ENCODE measurements around the gene RGS14. TPM values are rescaled to one million over a fixed set of nuclear protein-coding genes. Genes with fewer than 3 reads are reported as not detected.

The RGS14 gene
- total RNA-seq, 1 experiment from 2014 or later = 9.4 TPM

- Histone ChIP-seq H3K79me2 (ENCODE audit: insufficient read depth, low read length) (peaks cover 6% of the 10 kb centered on the region), H3K4me3 (replicated peaks in 1 of 2; ENCODE audit: low read depth in 1 of 2, low read length in 2 of 2) (no peak overlapping the region), H3K27me3 (ENCODE audit: insufficient read depth, low read length) (no peaks in the 10 kb centered on the region), H3K27ac (ENCODE audit: low read depth, low read length) (no peak overlapping the region), H3K4me2 (ENCODE audit: low read length) (no peak overlapping the region), H3K36me3 (ENCODE audit: control insufficient read depth in 1 of 2, insufficient read depth in 2 of 2, low read length in 2 of 2) (no peaks in the 10 kb centered on the region), H3K9ac (ENCODE audit: low read length) (no peak overlapping the region), H3K9me3 (ENCODE audit: control insufficient read depth in 1 of 2, insufficient read depth in 1 of 2, low read depth in 1 of 2, low read length in 2 of 2) (peaks cover 0 to 4% of the 10 kb centered on the region in 2 experiments; a peak in 1 of 4 replicates), H3K4me1 (ENCODE audit: control insufficient read depth in 1 of 2, insufficient read depth in 2 of 2, low read length in 2 of 2) (peaks cover 4 to 12% of the 10 kb centered on the region in 2 experiments; a peak in 2 of 4 replicates), H4K20me1 (ENCODE audit: insufficient read depth) (no peaks in the 10 kb centered on the region), H3K9me2 (ENCODE audit: insufficient read depth) (no peaks in the 10 kb centered on the region), H2AFZ (ENCODE audit: low read depth, low read length, poor library complexity, severe bottlenecking) (no peak overlapping the region)
- ChIA-PET POLR2A (no interaction called here), RAD21 (ENCODE audit: low non-redundant PET in 1 of 2, low total read pairs in 2 of 2, uncharacterized antibody in 2 of 2, unreplicated experiment in 2 of 2) (no interaction called here), CTCF (interaction anchor here (3.2 kb wide), 1 partner anchor 14 kb away, joined by 15 read pairs; no protein-coding TSS in a partner anchor)
- ATAC-seq (no peak), DNase-seq (ENCODE audit: low read depth, low spot score) (no peak)
- no peak for TF ChIP-seq EZH2 (IDR thresholded peaks at IDR 0.05)
- no peak for TF ChIP-seq MAX (IDR thresholded peaks at IDR 0.05)
- no peak for TF ChIP-seq JUND (IDR thresholded peaks at IDR 0.05)
- no peak for TF ChIP-seq REST (IDR thresholded peaks at IDR 0.05; ENCODE audit: low read depth)
- intact Hi-C loops (cut with micrococcal nuclease) = no loop called here
- no TSS peak for BruUV-seq (replicated peaks)
These were observed 1.9 kb upstream of the RGS14 start for GRCh38 chr5:177355868-177356168.

- ATAC-seq (no peak), DNase-seq (ENCODE audit: low read depth, low spot score) (no peak)
- no peak overlapping the region for H3K27ac ChIP-seq (ENCODE audit: low read depth, low read length)
- H2AFZ ChIP-seq (ENCODE audit: low read depth, low read length, poor library complexity, severe bottlenecking) = no peak overlapping the region
- H3K4me2 ChIP-seq (ENCODE audit: low read length) = no peak overlapping the region
- H3K27me3 ChIP-seq (ENCODE audit: insufficient read depth, low read length) = no peaks in the 10 kb centered on the region
- intact Hi-C loops (cut with micrococcal nuclease) = no loop called here
- no peaks in the 10 kb centered on the region for H4K20me1 ChIP-seq (ENCODE audit: insufficient read depth)
- no peak overlapping the region for H3K4me3 ChIP-seq (replicated peaks in 1 of 2; ENCODE audit: low read depth in 1 of 2, low read length in 2 of 2)
- BruUV-seq (replicated peaks) = no TSS peak
- H3K9me2 ChIP-seq (ENCODE audit: insufficient read depth) = no peaks in the 10 kb centered on the region
- CTCF ChIA-PET = interaction anchor here (3.2 kb wide), 1 partner anchor 13 kb away, joined by 15 read pairs; no protein-coding TSS in a partner anchor
- H3K4me1 ChIP-seq (ENCODE audit: control insufficient read depth in 1 of 2, insufficient read depth in 2 of 2, low read length in 2 of 2) = peaks cover 4 to 12% of the 10 kb centered on the region in 2 experiments; a peak in 2 of 4 replicates
- POLR2A ChIA-PET = no interaction called here
- RAD21 ChIA-PET (ENCODE audit: low non-redundant PET in 1 of 2, low total read pairs in 2 of 2, uncharacterized antibody in 2 of 2, unreplicated experiment in 2 of 2) = no interaction called here
- peaks cover 0 to 4% of the 10 kb centered on the region in 2 experiments; a peak in 1 of 4 replicates for H3K9me3 ChIP-seq (ENCODE audit: control insufficient read depth in 1 of 2, insufficient read depth in 1 of 2, low read depth in 1 of 2, low read length in 2 of 2)
- H3K79me2 ChIP-seq (ENCODE audit: insufficient read depth, low read length) = no peaks in the 10 kb centered on the region
- no peak overlapping the region for H3K9ac ChIP-seq (ENCODE audit: low read length)
- no peaks in the 10 kb centered on the region for H3K36me3 ChIP-seq (ENCODE audit: control insufficient read depth in 1 of 2, insufficient read depth in 2 of 2, low read length in 2 of 2)
- TF ChIP-seq FOSL1 (IDR thresholded peaks at IDR 0.05; ENCODE audit: low read depth) (no peak), JUND (IDR thresholded peaks at IDR 0.05) (no peak), MAX (IDR thresholded peaks at IDR 0.05) (no peak), POLR2A (IDR thresholded peaks at IDR 0.05; ENCODE audit: borderline replicate concordance, extremely low read depth, insufficient read depth, insufficient read length) (no peak), ZNF274 (IDR thresholded peaks at IDR 0.05; ENCODE audit: low read depth, low read length) (no peak), POLR2AphosphoS5 (IDR thresholded peaks at IDR 0.05; ENCODE audit: low read depth, low read length) (no peak), ATF3 (IDR thresholded peaks at IDR 0.05) (no peak), CBX3 (IDR thresholded peaks at IDR 0.05; ENCODE audit: low read depth) (no peak), EGR1 (IDR thresholded peaks at IDR 0.05; ENCODE audit: low read depth) (no peak), REST (IDR thresholded peaks at IDR 0.05; ENCODE audit: low read depth) (no peak), YY1 (IDR thresholded peaks at IDR 0.05; ENCODE audit: extremely low read depth, insufficient replicate concordance, low read depth, low read length) (no peak), CEBPB (IDR thresholded peaks at IDR 0.05; ENCODE audit: low read depth) (no peak), SIN3A (IDR thresholded peaks at IDR 0.05; ENCODE audit: low read depth) (no peak)
These were observed 978 bp upstream of the RGS14 start for GRCh38 chr5:177356746-177357145.

Data from HCT116 (cell line).